ENCODE data around the gene MCFD2.

Gene MCFD2

GRCh38 chr2:46855805-46856204 lies 59.8 kb downstream of the MCFD2 start:
- Histone ChIP-seq H2AFZ (ENCODE audit: low read depth) (no peak overlapping the region), H3K9ac (no peak overlapping the region), H3K27ac (no peak overlapping the region), H3K79me2 (ENCODE audit: insufficient read depth, low read depth) (no peaks in the 10 kb centered on the region), H3K36me3 (ENCODE audit: insufficient read depth) (no peaks in the 10 kb centered on the region), H3K4me3 (IDR thresholded peaks at IDR 0.05; ENCODE audit: insufficient read depth, low read depth, low read length) (no peak overlapping the region), H3K4me2 (no peak overlapping the region), H4K20me1 (ENCODE audit: insufficient read depth) (no peaks in the 10 kb centered on the region), H3K27me3 (ENCODE audit: insufficient read depth, low read depth) (no peaks in the 10 kb centered on the region), H3K4me1 (ENCODE audit: low read depth, poor library complexity, severe bottlenecking) (no peaks in the 10 kb centered on the region)
- no peak for TF ChIP-seq CTCF (conservative IDR thresholded peaks at IDR 0.05; ENCODE audit: low read depth, low read length)

DNA sequence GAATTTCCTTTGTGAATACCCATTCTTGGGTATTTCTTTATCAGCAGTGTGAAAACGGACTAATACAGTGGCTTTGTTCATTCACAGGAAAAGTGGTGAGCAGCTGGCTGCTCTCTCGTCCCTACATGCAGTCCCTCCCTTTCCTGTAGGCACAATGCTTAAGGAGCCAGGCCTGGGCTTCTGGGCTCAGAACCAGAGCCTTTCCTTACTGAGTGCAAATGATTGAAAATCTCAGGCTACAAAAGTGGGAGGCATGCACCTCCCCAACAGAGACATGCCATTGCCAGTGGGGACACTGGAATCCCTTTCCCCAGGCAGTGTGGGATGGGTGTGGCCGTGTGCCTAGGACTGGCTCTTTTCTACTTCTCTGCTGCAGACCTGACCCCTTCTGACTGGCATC lies 61.3 kb downstream of the MCFD2 start:
- Histone ChIP-seq H3K4me3 (IDR thresholded peaks at IDR 0.05; ENCODE audit: insufficient read depth, low read depth, low read length) (no peak overlapping the region), H3K79me2 (ENCODE audit: insufficient read depth, low read depth) (no peaks in the 10 kb centered on the region), H3K27ac (no peak overlapping the region), H4K20me1 (ENCODE audit: insufficient read depth) (no peaks in the 10 kb centered on the region), H3K36me3 (ENCODE audit: insufficient read depth) (no peaks in the 10 kb centered on the region), H3K9ac (no peak overlapping the region), H3K4me1 (ENCODE audit: low read depth, poor library complexity, severe bottlenecking) (no peaks in the 10 kb centered on the region), H2AFZ (ENCODE audit: low read depth) (no peak overlapping the region), H3K27me3 (ENCODE audit: insufficient read depth, low read depth) (no peaks in the 10 kb centered on the region; the same call in 1 of the 2 replicates), H3K4me2 (no peak overlapping the region)
- no peak for TF ChIP-seq CTCF (conservative IDR thresholded peaks at IDR 0.05; ENCODE audit: low read depth, low read length)

DNA sequence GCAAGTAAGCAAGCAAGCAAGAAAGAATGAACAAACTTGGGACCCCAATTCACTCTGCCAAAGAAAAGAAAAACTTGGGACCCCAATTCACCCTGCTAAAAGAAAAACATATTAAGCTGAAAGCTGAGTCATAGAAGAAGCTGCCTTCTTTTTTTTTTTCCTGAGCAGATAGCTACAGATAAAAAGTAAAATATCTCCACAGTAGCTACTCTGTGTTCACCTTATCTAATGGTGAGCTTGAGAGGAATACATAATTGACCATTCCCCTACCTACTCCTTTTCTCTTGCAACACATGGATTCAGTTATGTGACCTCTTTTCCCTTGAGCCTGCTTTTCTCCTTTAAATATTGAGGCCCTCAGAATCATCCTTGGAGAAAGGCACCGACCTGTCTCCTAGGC lies 63.0 kb downstream of the MCFD2 start:
- H3K27ac ChIP-seq, result no peak overlapping the region

GRCh38 chr2:46852124-46852523 lies 63.5 kb downstream of the MCFD2 start:
- no peaks in the 10 kb centered on the region for H3K36me3 ChIP-seq (ENCODE audit: insufficient read depth)
- H3K27ac ChIP-seq, result no peak overlapping the region
- H3K4me2 ChIP-seq, result no peak overlapping the region
- no peaks in the 10 kb centered on the region for H3K4me1 ChIP-seq (ENCODE audit: low read depth, poor library complexity, severe bottlenecking)
- H4K20me1 ChIP-seq (ENCODE audit: insufficient read depth), result no peaks in the 10 kb centered on the region
- H3K79me2 ChIP-seq (ENCODE audit: insufficient read depth, low read depth), result no peaks in the 10 kb centered on the region
- no peak overlapping the region for H3K9ac ChIP-seq
- no peaks in the 10 kb centered on the region; the same call in 1 of the 2 replicates for H3K27me3 ChIP-seq (ENCODE audit: insufficient read depth, low read depth)
- TF ChIP-seq CTCF (conservative IDR thresholded peaks at IDR 0.05; ENCODE audit: low read depth, low read length), result no peak
- H2AFZ ChIP-seq (ENCODE audit: low read depth), result no peak overlapping the region
- H3K4me3 ChIP-seq (IDR thresholded peaks at IDR 0.05; ENCODE audit: insufficient read depth, low read depth, low read length), result no peak overlapping the region

More for the DNA sequence above, 63.0 kb downstream of the MCFD2 start:
- Histone ChIP-seq H3K4me3 (IDR thresholded peaks at IDR 0.05; ENCODE audit: insufficient read depth, low read depth, low read length) (no peak overlapping the region), H3K4me2 (no peak overlapping the region), H3K36me3 (ENCODE audit: insufficient read depth) (no peaks in the 10 kb centered on the region), H3K4me1 (ENCODE audit: low read depth, poor library complexity, severe bottlenecking) (no peaks in the 10 kb centered on the region), H2AFZ (ENCODE audit: low read depth) (no peak overlapping the region), H4K20me1 (ENCODE audit: insufficient read depth) (no peaks in the 10 kb centered on the region), H3K27me3 (ENCODE audit: insufficient read depth, low read depth) (no peaks in the 10 kb centered on the region; the same call in 1 of the 2 replicates), H3K9ac (no peak overlapping the region), H3K79me2 (ENCODE audit: insufficient read depth, low read depth) (no peaks in the 10 kb centered on the region)
- TF ChIP-seq CTCF (conservative IDR thresholded peaks at IDR 0.05; ENCODE audit: low read depth, low read length), result no peak
